ENCODE results near the gene NRL.
A peak's percentile ranks its signal among the peaks of the same experiment; 100 is the strongest.

NRL gene

GRCh38 chr14:24092110-24092504, 22.6 kb downstream of the NRL start:
- Histone ChIP-seq H3K4me3 (no peak overlapping the region), H3K27ac (peak overlapping the region in 3 of 21 experiments; percentile 12 to 90 (median 14))

- Histone ChIP-seq H3K4me3 (no peak overlapping the region), H3K27ac (no peak overlapping the region)
Observed at GRCh38 chr14:24089890-24090289, 24.9 kb downstream of the NRL start.

GRCh38 chr14:24088095-24088494, 26.7 kb downstream of the NRL start:
- Histone ChIP-seq H3K4me3 (no peak overlapping the region), H3K27ac (no peak overlapping the region)

- no peak overlapping the region for H3K27ac ChIP-seq
- H3K4me3 ChIP-seq: no peak overlapping the region
Observed at GRCh38 chr14:24087004-24087403, 27.7 kb downstream of the NRL start.

- H3K4me3 ChIP-seq: no peak overlapping the region
- H3K27ac ChIP-seq: no peak overlapping the region
Observed at GRCh38 chr14:24086193-24086955, 28.4 kb downstream of the NRL start.

- Histone ChIP-seq H3K27ac (no peak overlapping the region), H3K4me3 (no peak overlapping the region)
Observed at GRCh38 chr14:24085215-24085614, 29.5 kb downstream of the NRL start.

- Histone ChIP-seq H3K4me3 (no peak overlapping the region), H3K27ac (no peak overlapping the region)
Observed at GRCh38 chr14:24084440-24084839, 30.3 kb downstream of the NRL start.

- H3K4me3 ChIP-seq: no peak overlapping the region
- H3K27ac ChIP-seq: no peak overlapping the region
Observed at GRCh38 chr14:24083462-24083861, 31.3 kb downstream of the NRL start.

GRCh38 chr14:24082411-24083080, 32.2 kb downstream of the NRL start:
- H3K4me3 ChIP-seq: no peak overlapping the region
- H3K27ac ChIP-seq: no peak overlapping the region

GRCh38 chr14:24081739-24082211, 33.0 kb downstream of the NRL start:
- peak overlapping the region in 10 of 21 experiments; percentile 9 to 76 (median 52) for H3K27ac ChIP-seq
- H3K4me3 ChIP-seq: peak overlapping the region; percentile 34 to 66 (median 53)

- Histone ChIP-seq H3K4me3 (peak overlapping the region; percentile 34 to 66 (median 53)), H3K27ac (peak overlapping the region in 14 of 21 experiments; percentile 9 to 76 (median 46))
Observed at GRCh38 chr14:24080888-24081738, 33.6 kb downstream of the NRL start.

GRCh38 chr14:24080142-24080530, 34.6 kb downstream of the NRL start:
- Histone ChIP-seq H3K4me3 (no peak overlapping the region), H3K27ac (no peak overlapping the region)

GRCh38 chr14:24079491-24080141, 35.1 kb downstream of the NRL start:
- Histone ChIP-seq H3K27ac (no peak overlapping the region), H3K4me3 (no peak overlapping the region)

- Histone ChIP-seq H3K4me3 (no peak overlapping the region), H3K27ac (no peak overlapping the region)
Observed at GRCh38 chr14:24078146-24078545, 36.6 kb downstream of the NRL start.

- Histone ChIP-seq H3K4me3 (no peak overlapping the region), H3K27ac (no peak overlapping the region)
Observed at GRCh38 chr14:24077086-24077485, 37.7 kb downstream of the NRL start.

GRCh38 chr14:24076302-24076601, 38.5 kb downstream of the NRL start:
- H3K4me3 ChIP-seq: no peak overlapping the region
- H3K27ac ChIP-seq: no peak overlapping the region

GRCh38 chr14:24075485-24076301, 39.1 kb downstream of the NRL start:
- no peak overlapping the region for H3K4me3 ChIP-seq
- H3K27ac ChIP-seq: no peak overlapping the region

GRCh38 chr14:24074625-24075484, 39.9 kb downstream of the NRL start:
- no peak overlapping the region for H3K4me3 ChIP-seq
- H3K27ac ChIP-seq: no peak overlapping the region

All from skin epidermis (tissue), 12 donors.